Measurements from ENCODE around the gene SMIM38. TPM values are rescaled to one million over a fixed set of nuclear protein-coding genes. Genes with fewer than 3 reads are reported as not detected.

The SMIM38 gene
- total RNA-seq, 1 experiment from 2014 or later, result 0.09 TPM

GRCh38 chr11:69116671-69117070 lies 39.1 kb upstream of the SMIM38 start:
- no peak overlapping the region for H3K4ac ChIP-seq (ENCODE audit: low read depth, low read length)
- H4K5ac ChIP-seq (ENCODE audit: insufficient read length, low read depth, low read length), result no peak overlapping the region
- no peak overlapping the region for H2BK120ac ChIP-seq (ENCODE audit: low read depth, low read length, poor library complexity, severe bottlenecking)
- no peak overlapping the region for H2BK12ac ChIP-seq (ENCODE audit: insufficient read length, low read depth, low read length)
- no peak overlapping the region for H3T11ph ChIP-seq (ENCODE audit: low read length)
- H3K18ac ChIP-seq (ENCODE audit: insufficient read length, low read depth, low read length), result no peak overlapping the region
- Mint-ChIP-seq H3K9me3 (peaks cover 4 to 7% of the 10 kb centered on the region in 2 experiments; a peak in 3 of 5 replicates), H3K4me1 (peaks cover 2 to 4% of the 10 kb centered on the region in 2 experiments), H3K36me3 (ENCODE audit: insufficient read depth in 1 of 3, low read depth in 3 of 3) (peaks cover 0 to 5% (median 0%) of the 10 kb centered on the region in 3 experiments; a peak in 1 of 7 replicates), H3K4me3 (no peak overlapping the region), H3K27me3 (ENCODE audit: low read depth) (peaks cover 9% of the 10 kb centered on the region; the same call in 1 of the 2 replicates), H3K27ac (no peak overlapping the region)
- H2BK5ac ChIP-seq (ENCODE audit: insufficient read length, low read length), result no peak overlapping the region
- no peak overlapping the region for H4K91ac ChIP-seq (ENCODE audit: insufficient read length, low read depth, low read length)
- H4K20me1 ChIP-seq (ENCODE audit: control insufficient read depth, insufficient read depth, insufficient read length), result no peaks in the 10 kb centered on the region
- no peak overlapping the region for H4K8ac ChIP-seq (replicated peaks; ENCODE audit: insufficient read length, low read depth, low read length)
- H2BK15ac ChIP-seq (ENCODE audit: low read depth, low read length), result no peak overlapping the region
- H3K14ac ChIP-seq (ENCODE audit: insufficient read depth, low read length), result no peak overlapping the region
- no peaks in the 10 kb centered on the region for H3K79me2 ChIP-seq (ENCODE audit: insufficient read depth, low read length)
- no CpG with 5 or more reads among the region's 10 CpGs for WGBS (ENCODE audit: extremely low coverage, insufficient read length, low lambda C conversion rate)
- no peak overlapping the region for H3K23ac ChIP-seq (ENCODE audit: insufficient read length, low read depth, low read length)
- H3K9me3 ChIP-seq (ENCODE audit: control insufficient read depth, low read depth, low read length), result no peaks in the 10 kb centered on the region
- no peaks in the 10 kb centered on the region for H3K79me1 ChIP-seq (ENCODE audit: insufficient read depth, low read depth, low read length, poor library complexity, severe bottlenecking)
- no peak overlapping the region for H2AK5ac ChIP-seq (ENCODE audit: insufficient read length, low read length)
- no peak for TF ChIP-seq CTCF (conservative IDR thresholded peaks at IDR 0.05)
- no peak overlapping the region for H2BK20ac ChIP-seq (ENCODE audit: low read depth, low read length, poor library complexity, severe bottlenecking)
- H3K4me2 ChIP-seq (ENCODE audit: insufficient read depth, insufficient read length, low read length), result no peak overlapping the region
- no peaks in the 10 kb centered on the region for H3K4me1 ChIP-seq (ENCODE audit: insufficient read depth, low read length)
- H3K23me2 ChIP-seq (ENCODE audit: insufficient read length, low read depth, low read length, poor library complexity, severe bottlenecking), result no peaks in the 10 kb centered on the region
- H3K56ac ChIP-seq (ENCODE audit: insufficient read length, low read depth, low read length), result no peak overlapping the region
- H3K27me3 ChIP-seq (ENCODE audit: insufficient read depth, low read length), result no peaks in the 10 kb centered on the region
- H3K9ac ChIP-seq (ENCODE audit: extremely low read depth, insufficient read length, low read length), result no peak overlapping the region
- no peak for DNase-seq
- H3K27ac ChIP-seq (ENCODE audit: insufficient read length, low read depth, low read length), result no peak overlapping the region
- no peak overlapping the region for H2AFZ ChIP-seq (ENCODE audit: low read length)

Measured in H9 (cell line).